Transverse colon (tissue), 4 donors: Measurements from ENCODE around the gene CMTM6.

ENCODE experiments used
- CTCF ChIP-seq, 5 experiments: fragments of 200-600 bp in 3 of 5; fragments of 450-650 bp in 2 of 5; sonication (generic) in 3 of 5; IDR thresholded peaks; 1 replicate in 2 of 5; 2 replicates in 3 of 5; pipeline ENCODE4 v1.5.1; 2016 to 2017; ENCODE audit warnings: antibody characterized with exemption in 5 of 5, inconsistent platforms in 3 of 5, mild to moderate bottlenecking in 2 of 5, moderate library complexity in 1 of 5
- EP300 ChIP-seq: sonication (generic); formaldehyde crosslinking; IDR thresholded peaks from one replicate; pipeline ENCODE4 v1.6.1; 2017; ENCODE audit warnings: antibody characterized with exemption, low read depth
- POLR2A ChIP-seq: fragments of 450-650 bp; IDR thresholded peaks from one replicate; pipeline ENCODE4 v1.6.1; 2016; ENCODE audit warnings: antibody characterized with exemption, mild to moderate bottlenecking, moderate library complexity
- POLR2AphosphoS5 ChIP-seq, 3 donors: sonication (generic); formaldehyde crosslinking; IDR thresholded peaks; one replicate each; pipeline ENCODE4 v1.6.1; 2016; ENCODE audit warnings: antibody characterized with exemption in 3 of 3

DNA sequence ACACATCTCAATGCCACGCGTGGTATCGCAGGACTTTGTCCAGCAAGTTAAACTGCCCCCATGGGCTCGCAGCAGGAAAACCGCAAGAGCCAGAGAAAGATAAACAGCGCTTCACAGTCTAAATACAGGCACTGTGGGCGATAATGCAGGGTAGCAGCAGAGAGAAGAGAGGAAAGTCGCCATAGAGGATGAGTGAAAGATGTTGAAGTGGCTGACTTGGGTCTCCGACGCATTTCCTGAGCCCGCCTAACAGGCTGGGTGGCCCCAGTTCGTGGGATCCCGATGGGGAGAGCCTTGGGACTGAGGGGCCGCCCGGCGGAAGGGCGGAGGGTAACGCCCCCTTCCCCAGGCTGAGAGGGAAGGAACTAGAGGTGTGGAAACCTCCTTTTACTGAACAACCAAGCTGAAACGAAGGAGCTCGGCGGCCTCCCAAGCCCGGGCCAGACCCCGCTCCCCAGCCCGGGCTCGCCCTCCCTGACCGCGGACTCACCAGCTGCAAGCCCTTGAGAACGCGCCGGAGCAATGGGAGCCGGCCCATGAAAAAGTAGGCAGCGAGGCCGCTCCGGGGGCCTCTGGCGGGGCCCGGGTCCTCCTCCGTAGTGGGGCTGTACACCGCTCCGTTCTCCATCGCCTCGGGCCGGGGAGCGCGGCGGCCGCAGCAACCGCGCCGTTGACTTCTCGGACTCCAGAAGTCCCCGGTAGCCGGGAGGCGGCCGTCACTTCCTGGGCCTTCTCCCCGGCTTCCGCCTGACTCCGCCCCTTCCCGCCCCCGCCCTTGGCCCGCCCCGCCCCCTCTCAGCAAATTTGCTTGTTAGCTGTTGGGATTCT is at the start of gene CMTM6:
- no peak for TF ChIP-seq CTCF (IDR thresholded peaks at IDR 0.05)
- TF ChIP-seq POLR2A: peak; percentile 53
- peak; percentile 71 to 75 (median 72) for TF ChIP-seq POLR2AphosphoS5 (IDR thresholded peaks at IDR 0.05)
- TF ChIP-seq EP300: no peak
